Fibroblast of peridontal ligament (primary cell): Measurements from ENCODE around the gene AJM1.
A peak's percentile ranks its signal among the peaks of the same experiment; 100 is the strongest.
"Not testable (repeated sequence)": the region's sequence is repeated elsewhere in the genome, so short reads cannot be mapped to it uniquely, and the experiment has no call there.

ENCODE experiments used
- DNase-seq: peaks from one replicate; pipeline ENCODE4 v3.0.0-alpha.2; 2010; ENCODE audit errors: extremely low read depth

The AJM1 gene

GRCh38 chr9:136842380-136842948, at the start of gene AJM1:
Gene AJM1, plus strand, starts transcription at chr9:136842478. Its CDS starts 1,937 bp downstream, at chr9:136844415.
- DNase-seq, result peak; percentile 65

GRCh38 chr9:136793086-136793946, 49.0 kb upstream of the AJM1 start:
- no peak for DNase-seq

- DNase-seq, result no peak
Observed at GRCh38 chr9:136794281-136794999, 47.8 kb upstream of the AJM1 start.

- no peak for DNase-seq
Observed at GRCh38 chr9:136795000-136795348, 47.3 kb upstream of the AJM1 start.

GRCh38 chr9:136796238-136796774, 46.0 kb upstream of the AJM1 start, which contains the start of gene CCDC183:
Gene CCDC183, plus strand, starts transcription at chr9:136796338. Its CDS starts 60 bp downstream, at chr9:136796398.
- DNase-seq, result no peak

- DNase-seq, result not testable (repeated sequence)
Observed at GRCh38 chr9:136796775-136797347, 45.4 kb upstream of the AJM1 start.

- DNase-seq, result no peak
Observed at GRCh38 chr9:136798708-136799078, 43.6 kb upstream of the AJM1 start.

GRCh38 chr9:136799079-136799853, 43.0 kb upstream of the AJM1 start:
- DNase-seq, result no peak

- no peak for DNase-seq
Observed at GRCh38 chr9:136799854-136800657, 42.2 kb upstream of the AJM1 start.

GRCh38 chr9:136802321-136802720, 40.0 kb upstream of the AJM1 start:
- no peak for DNase-seq

- not testable (repeated sequence) for DNase-seq
Observed at GRCh38 chr9:136803009-136803550, 39.2 kb upstream of the AJM1 start.

- DNase-seq, result no peak
Observed at GRCh38 chr9:136803551-136804508, 38.4 kb upstream of the AJM1 start.

GRCh38 chr9:136804509-136805206, 37.6 kb upstream of the AJM1 start:
- no peak for DNase-seq

GRCh38 chr9:136805207-136805740, 37.0 kb upstream of the AJM1 start:
- DNase-seq, result no peak

GRCh38 chr9:136806067-136806466, 36.2 kb upstream of the AJM1 start:
- no peak for DNase-seq

- no peak for DNase-seq
Observed at GRCh38 chr9:136806631-136807201, 35.6 kb upstream of the AJM1 start.

GRCh38 chr9:136807281-136808074, 34.8 kb upstream of the AJM1 start, which contains the start of gene RABL6:
Gene RABL6, plus strand, starts transcription at chr9:136807948. Its CDS starts 249 bp downstream, at chr9:136808197.
- peak; percentile 49 for DNase-seq
